C4-2B (cell line): ENCODE measurements around the gene CARM1.

Source experiments
- CTCF ChIP-seq: fragments of 450-650 bp; conservative IDR thresholded peaks from 2 replicates; pipeline ENCODE4 v1.5.1; 2017; ENCODE audit warnings: mild to moderate bottlenecking
- ZFX ChIP-seq: fragments of 450-650 bp; IDR thresholded peaks from 2 replicates; pipeline ENCODE4 v1.6.1; 2017

DNA sequence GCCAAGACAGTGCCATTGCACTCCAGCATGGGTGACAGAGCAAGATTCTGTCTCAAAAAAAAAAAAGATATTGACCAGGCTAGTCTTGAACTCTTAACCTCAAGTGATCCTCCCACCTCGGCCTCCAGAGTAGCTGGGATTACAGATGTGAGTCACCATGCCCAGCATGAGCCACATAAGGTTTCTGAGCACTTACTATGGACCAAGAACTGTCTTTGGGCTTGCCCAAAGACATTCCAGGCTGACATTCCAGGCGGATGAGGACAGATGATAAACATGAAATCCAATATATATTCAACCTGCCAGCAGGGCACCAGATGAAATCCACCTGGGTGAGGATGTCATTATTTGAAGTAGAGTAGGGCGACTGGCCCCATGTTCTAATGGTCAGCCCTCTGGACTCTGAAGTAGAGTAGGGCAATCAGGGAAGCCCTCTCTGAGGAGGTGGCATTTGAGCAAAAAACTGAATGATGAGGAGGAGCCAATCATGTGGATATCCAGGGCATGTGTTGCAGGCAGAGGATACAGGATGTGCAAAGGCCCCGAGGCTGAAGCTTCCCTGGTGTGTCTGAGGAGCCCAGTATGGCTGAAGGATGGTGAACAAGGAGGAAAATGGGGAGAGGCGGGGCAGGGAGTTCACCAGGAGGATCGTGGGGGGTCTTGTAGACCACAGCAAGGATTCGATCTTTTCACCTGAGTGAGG is 19.1 kb upstream of the CARM1 start:
- TF ChIP-seq CTCF: no peak
- TF ChIP-seq ZFX: no peak
